SKM-1 treated with dmso at 0.1 percent for 144 hours (cell line): ENCODE data around the gene VSTM2A.

Source experiments
- DNase-seq: peaks from one replicate; lab custom pipeline; 2025; ENCODE audit not compliant: unreplicated experiment; lab: John Stamatoyannopoulos, UW

Gene VSTM2A

DNA sequence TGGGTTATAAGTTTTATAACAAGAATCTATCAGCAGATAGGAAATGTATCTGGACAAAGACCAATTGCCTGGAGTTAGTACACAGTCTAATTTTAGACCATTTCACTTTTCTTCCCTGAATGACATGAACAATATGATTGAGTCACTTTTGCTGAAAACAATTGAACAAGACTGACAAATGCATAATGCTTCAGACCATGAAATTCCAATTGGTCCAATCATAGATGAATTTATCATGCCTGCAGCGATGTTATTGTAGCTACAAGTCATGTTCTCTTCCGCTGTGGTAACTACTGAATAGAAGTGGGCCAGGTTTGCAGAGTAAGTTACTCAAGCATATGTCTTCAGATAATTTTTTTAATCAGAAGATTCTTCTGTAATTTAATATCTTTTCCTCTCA is 73.4 kb downstream of the VSTM2A start:
- no peak for DNase-seq
